ENCODE measurements around the gene GAREM1.

- no peak for TF ChIP-seq POLR2AphosphoS5 (IDR thresholded peaks at IDR 0.05; ENCODE audit: low read depth, low read length)
- TF ChIP-seq CTCF (IDR thresholded peaks at IDR 0.05), result no peak
- no peak for TF ChIP-seq SIN3A (IDR thresholded peaks at IDR 0.05; ENCODE audit: borderline replicate concordance, insufficient read depth, low read depth, low read length)
Measured at GRCh38 chr18:32511147-32511546, 40.5 kb upstream of the GAREM1 start.

All from Panc1 (cell line).